AG04449 (cell line): ENCODE measurements around the gene OR10A4.
"Not testable (repeated sequence)": the region's sequence is repeated elsewhere in the genome, so short reads cannot be mapped to it uniquely, and the experiment has no call there.

Source experiments
- CTCF ChIA-PET: fragments of 350-600 bp; formaldehyde crosslinking; extraction: SDS; loops from one replicate; lab custom pipeline; 2021; ENCODE audit warnings: antibody characterized with exemption; lab: Yijun Ruan, JAX
- POLR2A ChIA-PET: fragments of 400-600, 350-600 bp; formaldehyde crosslinking; extraction: SDS; loops from one replicate; lab custom pipeline; 2020; ENCODE audit warnings: antibody characterized with exemption, inconsistent platforms; lab: Yijun Ruan, JAX
- DNase-seq: peaks from one replicate; pipeline ENCODE4 v3.0.0-alpha.2; 2010; ENCODE audit warnings: low read depth, low spot score
- H3K4me3 ChIP-seq: 2 replicates; pipeline ENCODE4 v1.5.1; 2011; ENCODE audit warnings: low read depth, mild to moderate bottlenecking, control low read depth, low read length
- TF ChIP-seq, protein P1 (sequence below): IDR thresholded peaks from one replicate; pipeline ENCODE4 v1.5.1; 2011; ENCODE audit warnings: mild to moderate bottlenecking, moderate library complexity, low read length, control low read depth, inconsistent platforms; ENCODE audit not compliant: insufficient read depth; ENCODE audit errors: missing control alignments

The OR10A4 gene

DNA sequence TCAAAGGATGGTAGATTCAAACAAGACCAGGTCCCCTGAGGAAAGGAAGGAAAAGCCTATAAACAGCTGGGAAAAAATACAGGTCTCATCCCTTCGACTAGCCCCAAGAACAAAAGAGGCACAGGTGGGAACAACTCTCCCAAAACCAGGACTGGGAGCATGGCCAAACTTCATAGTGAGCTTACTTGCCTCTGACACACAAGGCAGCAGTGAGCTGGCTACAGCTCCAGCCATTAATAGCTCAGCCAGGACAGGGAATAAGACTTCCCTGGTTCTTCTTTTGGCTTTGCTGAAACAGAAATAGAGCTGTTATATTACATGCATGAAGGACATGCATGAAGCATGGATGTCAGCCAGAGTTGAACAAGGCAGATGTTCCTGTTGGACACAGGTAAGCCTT is 13.5 kb upstream of the OR10A4 start, which contains the start of gene OR10A2:
Gene OR10A2 (plus strand): TSS at position 97 of the 400 bp plus-strand sequence. CDS start 6,698 bp downstream, outside the sequence.
- CTCF ChIA-PET, result no interaction called here
- DNase-seq, result no peak
- no peak within 1 kb of the TSS for H3K4me3 ChIP-seq
- TF ChIP-seq, protein P1, sequence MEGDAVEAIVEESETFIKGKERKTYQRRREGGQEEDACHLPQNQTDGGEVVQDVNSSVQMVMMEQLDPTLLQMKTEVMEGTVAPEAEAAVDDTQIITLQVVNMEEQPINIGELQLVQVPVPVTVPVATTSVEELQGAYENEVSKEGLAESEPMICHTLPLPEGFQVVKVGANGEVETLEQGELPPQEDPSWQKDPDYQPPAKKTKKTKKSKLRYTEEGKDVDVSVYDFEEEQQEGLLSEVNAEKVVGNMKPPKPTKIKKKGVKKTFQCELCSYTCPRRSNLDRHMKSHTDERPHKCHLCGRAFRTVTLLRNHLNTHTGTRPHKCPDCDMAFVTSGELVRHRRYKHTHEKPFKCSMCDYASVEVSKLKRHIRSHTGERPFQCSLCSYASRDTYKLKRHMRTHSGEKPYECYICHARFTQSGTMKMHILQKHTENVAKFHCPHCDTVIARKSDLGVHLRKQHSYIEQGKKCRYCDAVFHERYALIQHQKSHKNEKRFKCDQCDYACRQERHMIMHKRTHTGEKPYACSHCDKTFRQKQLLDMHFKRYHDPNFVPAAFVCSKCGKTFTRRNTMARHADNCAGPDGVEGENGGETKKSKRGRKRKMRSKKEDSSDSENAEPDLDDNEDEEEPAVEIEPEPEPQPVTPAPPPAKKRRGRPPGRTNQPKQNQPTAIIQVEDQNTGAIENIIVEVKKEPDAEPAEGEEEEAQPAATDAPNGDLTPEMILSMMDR, result no peak
- POLR2A ChIA-PET, result no interaction called here

DNA sequence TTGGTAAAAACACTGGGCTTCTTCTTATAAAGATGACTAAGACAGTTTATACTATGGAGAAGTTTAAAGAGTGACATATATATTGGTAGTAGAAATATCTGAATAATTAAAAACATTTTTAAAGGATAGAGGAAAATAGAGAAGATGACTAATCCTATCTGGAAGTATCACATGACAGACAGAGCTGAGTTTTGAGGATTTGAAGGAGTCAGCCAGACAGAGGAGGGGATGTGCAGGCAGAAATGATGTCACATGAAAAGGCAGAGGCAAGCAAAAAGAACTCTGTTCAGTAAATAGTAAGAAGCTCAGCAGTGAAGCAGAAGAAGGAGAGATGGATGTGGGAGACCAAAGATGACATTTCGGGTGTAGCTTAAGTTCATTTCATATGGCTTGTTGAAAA is 12.0 kb upstream of the OR10A4 start:
- TF ChIP-seq, protein P1, result no peak
- CTCF ChIA-PET, result no interaction called here
- DNase-seq, result no peak
- POLR2A ChIA-PET, result no interaction called here
- no peak overlapping the region for H3K4me3 ChIP-seq

DNA sequence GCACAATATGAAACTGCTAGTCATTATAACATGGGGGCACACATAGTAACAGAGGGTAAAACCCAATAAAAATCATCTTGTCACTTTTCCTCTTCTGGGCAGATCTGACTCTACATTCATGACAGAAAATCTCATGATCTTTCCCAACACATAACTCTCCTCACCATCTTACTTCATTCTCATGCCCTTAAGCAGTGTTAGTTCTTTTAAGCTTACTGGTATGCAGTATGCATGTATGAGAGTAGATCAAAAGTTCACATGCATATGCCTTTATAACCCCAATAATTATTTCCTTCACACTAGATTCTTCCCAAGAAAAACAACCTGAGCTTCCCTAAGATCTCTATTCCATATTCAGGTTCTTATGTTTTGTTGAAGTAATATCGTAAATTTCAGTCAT is 5.1 kb upstream of the OR10A4 start:
- ChIA-PET CTCF (no interaction called here), POLR2A (no interaction called here)
- no peak for DNase-seq
- H3K4me3 ChIP-seq, result no peak overlapping the region
- TF ChIP-seq, protein P1, result no peak

DNA sequence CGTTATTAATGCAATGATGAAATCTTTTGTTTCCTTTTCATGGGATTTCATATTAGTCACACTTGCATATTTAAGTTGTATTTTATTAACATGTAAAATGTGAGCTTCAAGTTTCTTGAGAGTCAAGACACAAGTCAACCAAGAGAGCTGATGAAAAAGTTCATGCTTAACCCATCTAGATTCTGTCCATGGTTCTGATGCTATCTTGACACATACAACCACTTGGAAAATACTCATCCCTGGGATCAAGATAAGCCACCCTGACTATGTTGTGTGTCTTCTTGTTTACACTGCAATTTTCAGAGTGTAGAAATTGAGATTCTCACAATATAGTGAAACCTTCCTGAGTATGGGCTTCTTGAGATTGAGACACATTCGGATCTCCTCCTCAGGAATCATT is 664 bp upstream of the OR10A4 start:
- DNase-seq, result no peak
- H3K4me3 ChIP-seq, result no peak overlapping the region
- ChIA-PET CTCF (no interaction called here), POLR2A (no interaction called here)
- TF ChIP-seq, protein P1, result no peak

DNA sequence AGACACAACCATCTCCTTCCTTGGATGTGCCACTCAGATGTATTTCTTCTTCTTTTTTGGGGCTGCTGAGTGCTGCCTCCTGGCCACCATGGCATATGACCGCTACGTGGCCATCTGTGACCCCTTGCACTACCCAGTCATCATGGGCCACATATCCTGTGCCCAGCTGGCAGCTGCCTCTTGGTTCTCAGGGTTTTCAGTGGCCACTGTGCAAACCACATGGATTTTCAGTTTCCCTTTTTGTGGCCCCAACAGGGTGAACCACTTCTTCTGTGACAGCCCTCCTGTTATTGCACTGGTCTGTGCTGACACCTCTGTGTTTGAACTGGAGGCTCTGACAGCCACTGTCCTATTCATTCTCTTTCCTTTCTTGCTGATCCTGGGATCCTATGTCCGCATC is 489 bp downstream of the OR10A4 start:
- POLR2A ChIA-PET, result no interaction called here
- CTCF ChIA-PET, result no interaction called here
- DNase-seq, result no peak
- TF ChIP-seq, protein P1, result no peak
- H3K4me3 ChIP-seq, result no peak overlapping the region

DNA sequence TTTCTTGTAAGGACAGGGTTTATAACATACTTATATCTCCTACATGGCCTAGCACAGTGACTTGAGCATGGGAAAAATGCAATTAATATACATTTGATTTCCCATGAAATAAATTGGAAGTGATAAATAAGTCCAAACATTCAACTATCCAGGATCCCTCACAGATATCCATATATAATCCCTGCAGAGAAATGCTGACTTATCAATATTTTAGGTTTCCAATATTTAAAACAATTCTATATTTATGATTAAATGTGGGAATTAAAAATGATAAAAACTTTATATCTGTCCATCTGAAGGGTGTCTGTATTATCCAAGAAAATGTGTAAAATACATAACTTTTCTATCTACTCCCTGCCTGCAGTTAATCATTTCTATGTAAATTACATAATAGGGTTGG is 6.3 kb downstream of the OR10A4 start:
- POLR2A ChIA-PET, result no interaction called here

DNA sequence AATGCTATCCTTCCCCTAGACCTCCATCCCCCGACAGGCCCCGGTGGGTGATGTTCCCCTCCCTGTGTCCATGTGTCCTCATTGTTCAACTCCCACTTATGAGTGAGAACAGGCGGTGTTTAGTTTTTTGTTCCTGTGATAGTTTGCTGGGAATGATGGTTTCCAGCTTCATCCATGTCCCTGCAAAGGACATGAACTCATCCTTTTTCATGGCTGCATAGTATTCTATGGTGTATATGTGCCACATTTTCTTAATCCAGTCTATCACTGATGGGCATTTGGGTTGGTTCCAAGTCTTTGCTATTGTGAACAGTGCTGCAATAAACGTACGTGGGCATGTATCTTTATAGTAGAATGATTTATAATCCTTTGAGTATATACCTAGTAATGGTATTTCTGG is 11.3 kb downstream of the OR10A4 start:
- CTCF ChIA-PET, H3K4me3 ChIP-seq, POLR2A ChIA-PET, DNase-seq: not testable (repeated sequence)

More for the DNA sequence above, 6.3 kb downstream of the OR10A4 start:
- TF ChIP-seq, protein P1, result no peak
- no peak for DNase-seq
- CTCF ChIA-PET, result no interaction called here
- H3K4me3 ChIP-seq, result no peak overlapping the region
